H9 (cell line): Measurements from ENCODE around the gene IRF2. TPM values are rescaled to one million over a fixed set of nuclear protein-coding genes. Genes with fewer than 3 reads are reported as not detected.

Source experiments
- DNase-seq: peaks from one replicate; pipeline ENCODE4 v3.0.0-alpha.2; 2017
- H2AFZ ChIP-seq: one replicate; pipeline ENCODE4 v1.6.1; 2013; ENCODE audit warnings: mild to moderate bottlenecking, low read length, control low read depth, moderate library complexity
- H2AK5ac ChIP-seq: 2 replicates; pipeline ENCODE4 v1.6.1; 2013; ENCODE audit warnings: low read length, control low read depth, mixed read lengths; ENCODE audit not compliant: insufficient read length
- H2BK120ac ChIP-seq: one replicate; pipeline ENCODE4 v1.6.1; 2013; ENCODE audit warnings: low read depth, mild to moderate bottlenecking, low read length, control low read depth, inconsistent platforms; ENCODE audit not compliant: poor library complexity, severe bottlenecking
- H2BK12ac ChIP-seq: 2 replicates; pipeline ENCODE4 v1.6.1; 2013; ENCODE audit warnings: low read length, control low read depth, mixed read lengths, low read depth; ENCODE audit not compliant: insufficient read length
- H2BK15ac ChIP-seq: 2 replicates; pipeline ENCODE4 v1.6.1; 2013; ENCODE audit warnings: low read depth, low read length, control low read depth
- H2BK20ac ChIP-seq: one replicate; pipeline ENCODE4 v1.6.1; 2013; ENCODE audit warnings: low read depth, mild to moderate bottlenecking, low read length, control low read depth, inconsistent platforms; ENCODE audit not compliant: poor library complexity, severe bottlenecking
- H2BK5ac ChIP-seq: 2 replicates; pipeline ENCODE4 v1.6.1; 2013; ENCODE audit warnings: low read length, control low read depth, mixed read lengths; ENCODE audit not compliant: insufficient read length
- H3K14ac ChIP-seq: 2 replicates; pipeline ENCODE4 v1.6.1; 2013; ENCODE audit warnings: low read length, control low read depth; ENCODE audit not compliant: insufficient read depth
- H3K18ac ChIP-seq: 2 replicates; pipeline ENCODE4 v1.6.1; 2013; ENCODE audit warnings: low read depth, mild to moderate bottlenecking, mixed read lengths, low read length, control low read depth; ENCODE audit not compliant: insufficient read length
- H3K23ac ChIP-seq: 2 replicates; pipeline ENCODE4 v1.6.1; 2013; ENCODE audit warnings: low read length, control low read depth, mixed read lengths, low read depth; ENCODE audit not compliant: insufficient read length
- H3K23me2 ChIP-seq: 2 replicates; pipeline ENCODE4 v1.6.1; 2013; ENCODE audit warnings: low read depth, mild to moderate bottlenecking, mixed read lengths, low read length, control low read depth; ENCODE audit not compliant: insufficient read length, poor library complexity, severe bottlenecking
- H3K27ac ChIP-seq: 2 replicates; pipeline ENCODE4 v1.5.1; 2013; ENCODE audit warnings: low read length, control low read depth, mixed read lengths, low read depth; ENCODE audit not compliant: insufficient read length
- H3K27me3 ChIP-seq: 2 replicates; pipeline ENCODE4 v1.6.1; 2013; ENCODE audit warnings: low read length, control low read depth, inconsistent platforms; ENCODE audit not compliant: insufficient read depth
- H3K4ac ChIP-seq: 2 replicates; pipeline ENCODE4 v1.6.1; 2013; ENCODE audit warnings: low read depth, mild to moderate bottlenecking, control low read depth, inconsistent platforms, low read length, moderate library complexity
- H3K4me1 ChIP-seq: 2 replicates; pipeline ENCODE4 v1.6.1; 2013; ENCODE audit warnings: low read length, control low read depth, inconsistent platforms; ENCODE audit not compliant: insufficient read depth
- H3K4me2 ChIP-seq: 2 replicates; pipeline ENCODE4 v1.6.1; 2013; ENCODE audit warnings: low read length, control low read depth, mixed read lengths; ENCODE audit not compliant: insufficient read length, insufficient read depth
- H3K56ac ChIP-seq: 2 replicates; pipeline ENCODE4 v1.6.1; 2013; ENCODE audit warnings: low read depth, mild to moderate bottlenecking, mixed read lengths, low read length, control low read depth; ENCODE audit not compliant: insufficient read length
- H3K79me1 ChIP-seq: 2 replicates; pipeline ENCODE4 v1.6.1; 2013; ENCODE audit warnings: low read depth, mild to moderate bottlenecking, moderate library complexity, low read length, control low read depth, inconsistent platforms; ENCODE audit not compliant: insufficient read depth, poor library complexity, severe bottlenecking
- H3K79me2 ChIP-seq: 2 replicates; pipeline ENCODE4 v1.6.1; 2013; ENCODE audit warnings: low read length, control low read depth, inconsistent platforms; ENCODE audit not compliant: insufficient read depth
- H3K9ac ChIP-seq: 2 replicates; pipeline ENCODE4 v1.6.1; 2013; ENCODE audit warnings: low read length, control low read depth, mixed read lengths; ENCODE audit not compliant: insufficient read length; ENCODE audit errors: extremely low read depth
- H3K9me3 ChIP-seq: one replicate; pipeline ENCODE4 v1.6.1; 2013; ENCODE audit warnings: low read depth, low read length, inconsistent platforms; ENCODE audit not compliant: control insufficient read depth
- H3T11ph ChIP-seq: one replicate; pipeline ENCODE4 v1.6.1; 2013; ENCODE audit warnings: mild to moderate bottlenecking, low read length, control low read depth, inconsistent platforms
- H4K20me1 ChIP-seq: one replicate; pipeline ENCODE4 v1.6.1; 2013; ENCODE audit not compliant: control insufficient read depth, insufficient read length, insufficient read depth
- H4K5ac ChIP-seq: 2 replicates; pipeline ENCODE4 v1.6.1; 2013; ENCODE audit warnings: low read depth, mild to moderate bottlenecking, mixed read lengths, low read length, control low read depth; ENCODE audit not compliant: insufficient read length
- H4K8ac ChIP-seq: replicated peaks from 2 replicates; pipeline ENCODE4 v1.6.1; 2013; ENCODE audit warnings: low read length, control low read depth, mixed read lengths, low read depth; ENCODE audit not compliant: insufficient read length
- H4K91ac ChIP-seq: 2 replicates; pipeline ENCODE4 v1.6.1; 2013; ENCODE audit warnings: low read depth, mild to moderate bottlenecking, moderate library complexity, mixed read lengths, low read length, control low read depth; ENCODE audit not compliant: insufficient read length
- H3K27ac Mint-ChIP-seq, 3 experiments: 2 replicates in 2 of 3; 3 replicates in 1 of 3; pipeline ENCODE4 v1.8.0; 2020 to 2021; ENCODE audit warnings: mixed read lengths in 3 of 3, mild to moderate bottlenecking in 1 of 3, moderate library complexity in 1 of 3
- H3K27me3 Mint-ChIP-seq: 2 replicates; pipeline ENCODE4 v1.8.0; 2021; ENCODE audit warnings: low read depth, mild to moderate bottlenecking, moderate library complexity, mixed read lengths
- H3K36me3 Mint-ChIP-seq, 3 experiments: 2 replicates in 2 of 3; 3 replicates in 1 of 3; pipeline ENCODE4 v1.8.0; 2020 to 2021; ENCODE audit warnings: low read depth in 3 of 3, mixed read lengths in 3 of 3; ENCODE audit not compliant: insufficient read depth in 1 of 3
- H3K4me1 Mint-ChIP-seq, 2 experiments: 2 replicates each; pipeline ENCODE4 v1.8.0; 2020; ENCODE audit warnings: mixed read lengths in 2 of 2
- H3K4me3 Mint-ChIP-seq, 2 experiments: 2 replicates in 1 of 2; 3 replicates in 1 of 2; pipeline ENCODE4 v1.8.0; 2020 to 2021; ENCODE audit warnings: mild to moderate bottlenecking in 2 of 2, mixed read lengths in 2 of 2, moderate library complexity in 1 of 2
- H3K9me3 Mint-ChIP-seq, 2 experiments: 2 replicates in 1 of 2; 3 replicates in 1 of 2; pipeline ENCODE4 v1.8.0; 2020; ENCODE audit warnings: mild to moderate bottlenecking in 2 of 2, mixed read lengths in 2 of 2, moderate library complexity in 1 of 2
- WGBS: extraction: QIAGEN DNeasy Blood & Tissue Kit; methylation state at CpG from one replicate; pipeline ENCODE4 v1.1.7; 2013; ENCODE audit warnings: missing lambda C conversion rate, low lambda C conversion rate, mixed read lengths; ENCODE audit not compliant: insufficient read length; ENCODE audit errors: extremely low coverage; 5-methylcytosine and 5-hydroxymethylcytosine counted together
- total RNA-seq: library from RNA; stranded (reverse); gene quantifications from 2 replicates; pipeline ENCODE4 v1.2.1, GENCODE V29; 2021
- TF ChIP-seq, protein P1 (sequence below): fragments of 200-600 bp; sonication (generic); conservative IDR thresholded peaks from 3 replicates; pipeline ENCODE4 v1.8.0; 2021; ENCODE audit warnings: antibody characterized with exemption, mild to moderate bottlenecking

IRF2 gene
- total RNA-seq, 1 experiment from 2014 or later = 13.5 TPM

- Histone ChIP-seq H4K8ac (no peak overlapping the region), H2BK12ac (no peak overlapping the region), H3K27me3 (no peaks in the 10 kb centered on the region), H3K18ac (no peak overlapping the region), H3K79me2 (no peaks in the 10 kb centered on the region; the same call in 1 of the 2 replicates), H4K20me1 (no peaks in the 10 kb centered on the region), H2BK20ac (no peak overlapping the region), H3K23ac (no peak overlapping the region), H4K5ac (no peak overlapping the region), H3K4me1 (no peaks in the 10 kb centered on the region), H3K27ac (no peak overlapping the region), H2BK120ac (no peak overlapping the region), H3K9ac (no peak overlapping the region), H3K23me2 (no peaks in the 10 kb centered on the region), H2BK5ac (no peak overlapping the region), H3K9me3 (peaks cover 11% of the 10 kb centered on the region), H3K14ac (no peak overlapping the region), H4K91ac (no peak overlapping the region), H3K4me2 (no peak overlapping the region), H3K79me1 (no peaks in the 10 kb centered on the region), H3K56ac (no peak overlapping the region), H2BK15ac (no peak overlapping the region), H3T11ph (no peak overlapping the region), H2AFZ (no peak overlapping the region), H2AK5ac (no peak overlapping the region), H3K4ac (no peak overlapping the region)
- WGBS = no CpG with 5 or more reads among the region's 3 CpGs
- peaks cover 45 to 72% (median 69%) of the 10 kb centered on the region in 3 experiments for H3K36me3 Mint-ChIP-seq
- peaks cover 12 to 15% of the 10 kb centered on the region in 2 experiments for H3K4me1 Mint-ChIP-seq
- H3K4me3 Mint-ChIP-seq = no peak overlapping the region
- no peak for DNase-seq
- H3K27ac Mint-ChIP-seq = no peak overlapping the region
- H3K27me3 Mint-ChIP-seq = no peaks in the 10 kb centered on the region
- peaks cover 11 to 16% of the 10 kb centered on the region in 2 experiments for H3K9me3 Mint-ChIP-seq
- TF ChIP-seq, protein P1, sequence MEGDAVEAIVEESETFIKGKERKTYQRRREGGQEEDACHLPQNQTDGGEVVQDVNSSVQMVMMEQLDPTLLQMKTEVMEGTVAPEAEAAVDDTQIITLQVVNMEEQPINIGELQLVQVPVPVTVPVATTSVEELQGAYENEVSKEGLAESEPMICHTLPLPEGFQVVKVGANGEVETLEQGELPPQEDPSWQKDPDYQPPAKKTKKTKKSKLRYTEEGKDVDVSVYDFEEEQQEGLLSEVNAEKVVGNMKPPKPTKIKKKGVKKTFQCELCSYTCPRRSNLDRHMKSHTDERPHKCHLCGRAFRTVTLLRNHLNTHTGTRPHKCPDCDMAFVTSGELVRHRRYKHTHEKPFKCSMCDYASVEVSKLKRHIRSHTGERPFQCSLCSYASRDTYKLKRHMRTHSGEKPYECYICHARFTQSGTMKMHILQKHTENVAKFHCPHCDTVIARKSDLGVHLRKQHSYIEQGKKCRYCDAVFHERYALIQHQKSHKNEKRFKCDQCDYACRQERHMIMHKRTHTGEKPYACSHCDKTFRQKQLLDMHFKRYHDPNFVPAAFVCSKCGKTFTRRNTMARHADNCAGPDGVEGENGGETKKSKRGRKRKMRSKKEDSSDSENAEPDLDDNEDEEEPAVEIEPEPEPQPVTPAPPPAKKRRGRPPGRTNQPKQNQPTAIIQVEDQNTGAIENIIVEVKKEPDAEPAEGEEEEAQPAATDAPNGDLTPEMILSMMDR = no peak
Measured at GRCh38 chr4:184422378-184422777, 52.0 kb downstream of the IRF2 start.
